ENCODE measurements around the gene SPHKAP. TPM values are rescaled to one million over a fixed set of nuclear protein-coding genes. Genes with fewer than 3 reads are reported as not detected.

Gene SPHKAP
- total and polyA plus RNA-seq, 7 donors: 0.15 to 0.83 (median 0.41) TPM; not detected in 2

GRCh38 chr2:227933884-227934283 is 247.6 kb downstream of the SPHKAP start:
- DNase-seq: no peak
- H3K4me1 ChIP-seq: no peaks in the 10 kb centered on the region
- H3K9me3 ChIP-seq: no peaks in the 10 kb centered on the region
- H3K36me3 ChIP-seq: no peaks in the 10 kb centered on the region
- intact Hi-C loops (cut with DNase I): no loop called here
- H3K4me3 ChIP-seq: no peak overlapping the region
- WGBS, 2 donors: 84 to 95% methylated on average over 1 of the region's 1 CpG
- no peak for TF ChIP-seq POLR2A (IDR thresholded peaks at IDR 0.05)
- TF ChIP-seq POLR2AphosphoS5 (IDR thresholded peaks at IDR 0.05): no peak
- no peak for TF ChIP-seq EP300 (IDR thresholded peaks at IDR 0.05)
- no peak for TF ChIP-seq CTCF (IDR thresholded peaks at IDR 0.05)
- H3K27ac ChIP-seq: no peak overlapping the region
- no peaks in the 10 kb centered on the region for H3K27me3 ChIP-seq

GRCh38 chr2:227932403-227932802 is 249.1 kb downstream of the SPHKAP start:
- Histone ChIP-seq H3K36me3 (no peaks in the 10 kb centered on the region), H3K4me1 (no peaks in the 10 kb centered on the region), H3K27me3 (no peaks in the 10 kb centered on the region), H3K4me3 (no peak overlapping the region), H3K27ac (no peak overlapping the region), H3K9me3 (no peaks in the 10 kb centered on the region)
- intact Hi-C loops (cut with DNase I): no loop called here
- WGBS, 2 donors: 25 to 62% methylated on average over 2 of the region's 2 CpGs
- no peak for DNase-seq
- TF ChIP-seq EP300 (IDR thresholded peaks at IDR 0.05): no peak
- TF ChIP-seq POLR2AphosphoS5 (IDR thresholded peaks at IDR 0.05): no peak
- no peak for TF ChIP-seq CTCF (IDR thresholded peaks at IDR 0.05)
- no peak for TF ChIP-seq POLR2A (IDR thresholded peaks at IDR 0.05)

- H3K27ac ChIP-seq: no peak overlapping the region
- H3K9me3 ChIP-seq: no peaks in the 10 kb centered on the region
- DNase-seq: no peak
- H3K27me3 ChIP-seq: no peaks in the 10 kb centered on the region
- TF ChIP-seq EP300 (IDR thresholded peaks at IDR 0.05) (no peak), CTCF (IDR thresholded peaks at IDR 0.05) (no peak), POLR2AphosphoS5 (IDR thresholded peaks at IDR 0.05) (no peak), POLR2A (IDR thresholded peaks at IDR 0.05) (no peak)
- H3K4me1 ChIP-seq: no peaks in the 10 kb centered on the region
- intact Hi-C loops (cut with DNase I): no loop called here
- 85 to 88% methylated on average over 6 of the region's 6 CpGs for WGBS, 2 donors
- no peaks in the 10 kb centered on the region for H3K36me3 ChIP-seq
- no peak overlapping the region for H3K4me3 ChIP-seq
These were observed 249.5 kb downstream of the SPHKAP start for GRCh38 chr2:227932001-227932400.

Small RNA genes within 50 kb of the gene (small RNA-seq; reads per million reads assigned to genes)
- gene RNU6-624P: 0 reads per million in 3 donors
